ENCODE results near the gene BANK1.

The BANK1 gene

GRCh38 chr4:101790521-101791181, at the start of gene BANK1:
Gene BANK1, plus strand, starts transcription at chr4:101790730. Its CDS starts 151 bp downstream, at chr4:101790881.
- DNase-seq: peak; percentile 83

GRCh38 chr4:101753721-101754120, 36.8 kb upstream of the BANK1 start:
- no peak for DNase-seq

- DNase-seq: no peak
Observed at GRCh38 chr4:101756181-101756580, 34.3 kb upstream of the BANK1 start.

- DNase-seq: no peak
Observed at GRCh38 chr4:101761405-101761804, 29.1 kb upstream of the BANK1 start.

GRCh38 chr4:101762025-101762424, 28.5 kb upstream of the BANK1 start:
- no peak for DNase-seq

GRCh38 chr4:101762534-101762933, 28.0 kb upstream of the BANK1 start:
- no peak for DNase-seq

GRCh38 chr4:101763576-101763975, 27.0 kb upstream of the BANK1 start:
- no peak for DNase-seq

- DNase-seq: peak; percentile 29
Observed at GRCh38 chr4:101774807-101775206, 15.7 kb upstream of the BANK1 start.

GRCh38 chr4:101777431-101777830, 13.1 kb upstream of the BANK1 start:
- no peak for DNase-seq

GRCh38 chr4:101780284-101780683, 10.2 kb upstream of the BANK1 start:
- DNase-seq: no peak

GRCh38 chr4:101782546-101782945, 8.0 kb upstream of the BANK1 start:
- DNase-seq: no peak

GRCh38 chr4:101784957-101785356, 5.6 kb upstream of the BANK1 start:
- DNase-seq: no peak

- DNase-seq: no peak
Observed at GRCh38 chr4:101785486-101785885, 5.0 kb upstream of the BANK1 start.

GRCh38 chr4:101787701-101788316, 2.7 kb upstream of the BANK1 start:
- no peak for DNase-seq

GRCh38 chr4:101791182-101791558, 640 bp downstream of the BANK1 start:
- peak; percentile 76 for DNase-seq

GRCh38 chr4:101792056-101792590, 1.6 kb downstream of the BANK1 start:
- DNase-seq: no peak

- no peak for DNase-seq
Observed at GRCh38 chr4:101793397-101793796, 2.9 kb downstream of the BANK1 start.

- no peak for DNase-seq
Observed at GRCh38 chr4:101794806-101795205, 4.3 kb downstream of the BANK1 start.

GRCh38 chr4:101795704-101796103, 5.2 kb downstream of the BANK1 start:
- DNase-seq: no peak

GRCh38 chr4:101801958-101802357, 11.4 kb downstream of the BANK1 start:
- DNase-seq: no peak

- no peak for DNase-seq
Observed at GRCh38 chr4:101806914-101807313, 16.4 kb downstream of the BANK1 start.

GRCh38 chr4:101807351-101807750, 16.8 kb downstream of the BANK1 start:
- DNase-seq: no peak

- DNase-seq: no peak
Observed at GRCh38 chr4:101813604-101814003, 23.1 kb downstream of the BANK1 start.

GRCh38 chr4:101818362-101818761, 27.8 kb downstream of the BANK1 start:
- DNase-seq: no peak

- peak; percentile 2 for DNase-seq
Observed at GRCh38 chr4:101823864-101824263, 33.3 kb downstream of the BANK1 start.
